Endothelial cell of umbilical vein (primary cell): ENCODE data around the gene TYROBP. TPM values are rescaled to one million over a fixed set of nuclear protein-coding genes. Genes with fewer than 3 reads are reported as not detected.
A peak's percentile ranks its signal among the peaks of the same experiment; 100 is the strongest.

ENCODE experiments used
- BruUV-seq: library from RNA; stranded (reverse); fragments of 400-500 nt; replicated peaks from 2 replicates; lab custom pipeline; 2021; lab: Mats Ljungman, UMichigan
- CTCF ChIA-PET: fragments of 300-600, 350-600 bp; sonication (Branson Sonifier 250); formaldehyde crosslinking; loops from one replicate; lab custom pipeline; 2021; ENCODE audit warnings: antibody characterized with exemption, inconsistent platforms; lab: Charles Lee
- POLR2A ChIA-PET: fragments of 300-600, 350-600 bp; sonication (Branson Sonifier 250); formaldehyde crosslinking; loops from one replicate; lab custom pipeline; 2021; ENCODE audit warnings: antibody characterized with exemption, inconsistent platforms; lab: Charles Lee
- DNase-seq: peaks from one replicate; pipeline ENCODE4 v3.0.0-alpha.2; 2011; ENCODE audit warnings: low read depth, low spot score
- FAIRE-seq: peaks from 2 replicates; lab custom pipeline; 2011; peaks lifted over from hg19 to GRCh38; lab: Jason Lieb, UNC
- H2AFZ ChIP-seq: 2 replicates; pipeline ENCODE4 v1.6.0; 2012; ENCODE audit warnings: low read depth, low read length, control low read depth, inconsistent platforms
- H3K27ac ChIP-seq: 2 replicates; pipeline ENCODE4 v1.5.1; 2011; ENCODE audit warnings: low read depth, mild to moderate bottlenecking, control low read depth, low read length, moderate library complexity; ENCODE audit not compliant: insufficient read depth
- H3K27me3 ChIP-seq, 2 experiments: 2 replicates each; pipeline versions ENCODE4 v1.6.0 to v1.6.1; 2011; ENCODE audit warnings: low read length in 2 of 2, mixed read lengths in 1 of 2; ENCODE audit not compliant: control insufficient read depth in 2 of 2, insufficient read depth in 2 of 2
- H3K36me3 ChIP-seq, 2 experiments: 2 replicates in 1 of 2; 3 replicates in 1 of 2; pipeline ENCODE4 v1.5.1; 2011; ENCODE audit warnings: low read length in 2 of 2, mild to moderate bottlenecking in 1 of 2, moderate library complexity in 1 of 2; ENCODE audit not compliant: control insufficient read depth in 2 of 2, insufficient read depth in 2 of 2; ENCODE audit errors: extremely low read depth in 1 of 2
- H3K4me1 ChIP-seq: 3 replicates; pipeline ENCODE4 v1.5.1; 2011; ENCODE audit warnings: mild to moderate bottlenecking, low read length; ENCODE audit not compliant: control insufficient read depth, insufficient read depth; ENCODE audit errors: extremely low read depth
- H3K4me2 ChIP-seq: 2 replicates; pipeline ENCODE4 v1.6.1; 2011; ENCODE audit warnings: low read length, control low read depth, mixed read lengths; ENCODE audit not compliant: insufficient read depth
- H3K4me3 ChIP-seq, 3 experiments: fragments of 200-600 bp in 1 of 3; sonication (generic), shearing (Covaris generic) in 1 of 3; replicated peaks in 1 of 3; 2 replicates each; pipeline ENCODE4 v1.5.1; 2011 to 2016; ENCODE audit warnings: control low read depth in 3 of 3, low read length in 3 of 3, mild to moderate bottlenecking in 2 of 3, inconsistent platforms in 1 of 3, low read depth in 1 of 3, moderate library complexity in 1 of 3; ENCODE audit not compliant: insufficient read depth in 1 of 3
- H3K79me2 ChIP-seq: 2 replicates; pipeline ENCODE4 v1.6.0; 2012; ENCODE audit warnings: low read length, inconsistent platforms; ENCODE audit not compliant: control insufficient read depth, insufficient read depth
- H3K9ac ChIP-seq: replicated peaks from 2 replicates; pipeline ENCODE3; 2011; ENCODE audit warnings: low read length, control low read depth; ENCODE audit not compliant: insufficient read depth; ENCODE audit errors: extremely low read depth
- H3K9me1 ChIP-seq: replicated peaks from 3 replicates; pipeline ENCODE4 v1.6.0; 2011; ENCODE audit warnings: mild to moderate bottlenecking, low read length; ENCODE audit not compliant: control insufficient read depth, insufficient read depth; ENCODE audit errors: extremely low read depth
- H3K9me3 ChIP-seq: replicated peaks from 2 replicates; pipeline ENCODE4 v1.5.1; 2012; ENCODE audit warnings: low read length, inconsistent platforms; ENCODE audit not compliant: control insufficient read depth, insufficient read depth
- H4K20me1 ChIP-seq: replicated peaks from 2 replicates; pipeline ENCODE3; 2011; ENCODE audit warnings: mild to moderate bottlenecking, low read length; ENCODE audit not compliant: control insufficient read depth, insufficient read depth; ENCODE audit errors: extremely low read depth
- EZH2 ChIP-seq: IDR thresholded peaks from 2 replicates; pipeline ENCODE4 v1.6.1; 2012; ENCODE audit warnings: borderline replicate concordance, low read depth, mild to moderate bottlenecking, moderate library complexity, low read length, inconsistent platforms; ENCODE audit not compliant: severe bottlenecking
- FOS ChIP-seq: IDR thresholded peaks from 2 replicates; pipeline ENCODE4 v1.6.1; 2011; ENCODE audit warnings: mild to moderate bottlenecking, low read length, moderate library complexity, borderline replicate concordance; ENCODE audit not compliant: insufficient read depth
- GATA2 ChIP-seq: IDR thresholded peaks from 2 replicates; pipeline ENCODE4 v1.7.0; 2011; ENCODE audit warnings: low read depth, mild to moderate bottlenecking, moderate library complexity, mixed read lengths, low read length; ENCODE audit not compliant: insufficient read length, insufficient read depth
- JUN ChIP-seq: IDR thresholded peaks from 2 replicates; pipeline ENCODE4 v1.6.1; 2011; ENCODE audit warnings: borderline replicate concordance, low read depth; ENCODE audit not compliant: insufficient read length, insufficient read depth
- MYC ChIP-seq: IDR thresholded peaks from one replicate; pipeline ENCODE4 v1.6.1; 2011; ENCODE audit warnings: mild to moderate bottlenecking, low read depth, low read length
- POLR2AphosphoS5 ChIP-seq: IDR thresholded peaks from 2 replicates; pipeline ENCODE4 v1.6.1; 2012; ENCODE audit warnings: low read depth, mild to moderate bottlenecking, control low read depth, low read length, moderate library complexity; ENCODE audit not compliant: insufficient read depth
- dilution Hi-C: fragments of 300-500 bp; cut with MboI; formaldehyde crosslinking; loops from one replicate; pipeline ENCODE4 v1.15.0; 2019; ENCODE audit warnings: low sequenced_read_pairs; ENCODE audit not compliant: extremely low pct_ligation_motif_present
- intact Hi-C: fragments of 100-400 bp; cut with micrococcal nuclease; formaldehyde crosslinking; loops from one replicate; pipeline ENCODE4 v1.10.0; 2022
- polyA plus RNA-seq, 4 experiments: library from polyadenylated mRNA; depleted of rRNA in 3 of 4; stranded (reverse) in 3 of 4; unstranded in 1 of 4; fragments of >200 nt; gene quantifications; 2 replicates each; pipeline versions ENCODE4 v1.2.1 to v1.2.3, GENCODE V29; 2011 to 2012; ENCODE audit warnings: missing spikeins in 1 of 4
- total RNA-seq: library from RNA; stranded (reverse); gene quantifications from 2 replicates; pipeline ENCODE4 v1.2.3, GENCODE V29; 2021
- TF ChIP-seq, protein P1 (sequence below), 2 donors: IDR thresholded peaks; 1 replicate in 1 of 2; 2 replicates in 1 of 2; pipeline ENCODE4 v1.5.1; 2011; ENCODE audit warnings: low read length in 2 of 2, mild to moderate bottlenecking in 2 of 2, moderate library complexity in 2 of 2, control low read depth in 1 of 2, inconsistent platforms in 1 of 2, low read depth in 1 of 2; ENCODE audit not compliant: insufficient read depth in 1 of 2; ENCODE audit errors: extremely low read depth in 1 of 2

TYROBP gene
- total and polyA plus RNA-seq, 2 donors (not counting 3 experiments of a cell fraction or from before 2014, with no cell fraction given) = not detected

DNA sequence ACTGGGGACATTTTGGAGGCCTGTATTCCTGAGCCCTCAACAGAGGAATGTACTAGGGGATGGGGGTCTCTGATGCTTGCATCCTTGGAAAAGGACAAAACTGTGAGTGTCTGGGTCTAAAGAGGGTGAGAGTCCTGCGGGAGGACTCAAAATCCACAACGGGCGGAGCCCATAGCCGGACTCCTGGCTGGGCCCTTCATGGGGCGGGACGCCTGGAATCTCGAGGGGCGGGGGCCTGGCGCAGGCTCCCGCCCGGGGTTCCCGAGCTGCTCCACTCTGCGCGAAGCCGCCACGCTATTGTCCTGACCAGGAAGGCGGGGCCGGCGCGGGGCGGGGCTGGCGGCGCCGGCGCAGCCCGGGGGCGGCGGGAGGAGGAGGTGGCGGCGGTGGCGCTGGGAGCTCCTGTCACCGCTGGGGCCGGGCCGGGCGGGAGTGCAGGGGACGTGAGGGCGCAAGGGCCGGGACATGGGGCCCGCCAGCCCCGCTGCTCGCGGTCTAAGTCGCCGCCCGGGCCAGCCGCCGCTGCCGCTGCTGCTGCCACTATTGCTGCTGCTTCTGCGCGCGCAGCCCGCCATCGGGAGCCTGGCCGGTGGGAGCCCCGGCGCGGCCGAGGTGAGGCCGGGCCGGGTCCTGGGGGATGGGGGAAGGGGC lies 39.8 kb downstream of the TYROBP start, which contains the start of gene APLP1:
Gene APLP1, plus strand, starts transcription at position 403 of the 651 bp plus-strand sequence. Its CDS starts 63 bp downstream, at position 466.
- no peaks in the 10 kb centered on the region for H3K9me3 ChIP-seq
- BruUV-seq = no TSS peak
- TF ChIP-seq GATA2 (no peak), FOS (no peak), MYC (no peak), EZH2 (no peak), POLR2AphosphoS5 (no peak), JUN (no peak)
- TF ChIP-seq, protein P1, sequence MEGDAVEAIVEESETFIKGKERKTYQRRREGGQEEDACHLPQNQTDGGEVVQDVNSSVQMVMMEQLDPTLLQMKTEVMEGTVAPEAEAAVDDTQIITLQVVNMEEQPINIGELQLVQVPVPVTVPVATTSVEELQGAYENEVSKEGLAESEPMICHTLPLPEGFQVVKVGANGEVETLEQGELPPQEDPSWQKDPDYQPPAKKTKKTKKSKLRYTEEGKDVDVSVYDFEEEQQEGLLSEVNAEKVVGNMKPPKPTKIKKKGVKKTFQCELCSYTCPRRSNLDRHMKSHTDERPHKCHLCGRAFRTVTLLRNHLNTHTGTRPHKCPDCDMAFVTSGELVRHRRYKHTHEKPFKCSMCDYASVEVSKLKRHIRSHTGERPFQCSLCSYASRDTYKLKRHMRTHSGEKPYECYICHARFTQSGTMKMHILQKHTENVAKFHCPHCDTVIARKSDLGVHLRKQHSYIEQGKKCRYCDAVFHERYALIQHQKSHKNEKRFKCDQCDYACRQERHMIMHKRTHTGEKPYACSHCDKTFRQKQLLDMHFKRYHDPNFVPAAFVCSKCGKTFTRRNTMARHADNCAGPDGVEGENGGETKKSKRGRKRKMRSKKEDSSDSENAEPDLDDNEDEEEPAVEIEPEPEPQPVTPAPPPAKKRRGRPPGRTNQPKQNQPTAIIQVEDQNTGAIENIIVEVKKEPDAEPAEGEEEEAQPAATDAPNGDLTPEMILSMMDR (IDR thresholded peaks at IDR 0.05; ENCODE audit: extremely low read depth in 1 of 2, insufficient read depth in 1 of 2, low read depth in 1 of 2, low read length in 2 of 2) = no peak
- no peaks in the 10 kb centered on the region for H3K79me2 ChIP-seq
- FAIRE-seq (peak; percentile 48), DNase-seq (peak; percentile 39)
- no peaks in the 10 kb centered on the region for H4K20me1 ChIP-seq
- peaks cover 4% of the 10 kb centered on the region for H3K4me1 ChIP-seq
- H3K4me2 ChIP-seq = peak within 1 kb of the TSS; percentile 43
- intact Hi-C loops (no loop called here), dilution Hi-C loops (no loop called here)
- H3K36me3 ChIP-seq = no peaks in the 10 kb centered on the region
- ChIA-PET CTCF (no interaction called here), POLR2A (no interaction called here)
- H3K9me1 ChIP-seq = no peaks in the 10 kb centered on the region
- H2AFZ ChIP-seq = peak within 1 kb of the TSS; percentile 26
- no peak within 1 kb of the TSS for H3K9ac ChIP-seq
- peaks cover 2 to 7% of the 10 kb centered on the region in 2 experiments for H3K27me3 ChIP-seq
- peak within 1 kb of the TSS in 2 of 3 experiments; percentile 19 to 20 for H3K4me3 ChIP-seq
- H3K27ac ChIP-seq = no peak within 1 kb of the TSS
